GM19324 (cell line): ENCODE measurements around the gene LUZP1.

ENCODE experiments used
- ATAC-seq: cut with Tn5 transposase; IDR thresholded peaks from one replicate; pipeline ENCODE4 v1.9.1; 2021; ENCODE audit warnings: mild to moderate bottlenecking, moderate library complexity; ENCODE audit not compliant: unreplicated experiment, low FRiP score

LUZP1 gene

GRCh38 chr1:23092447-23092846 is 76.2 kb downstream of the LUZP1 start:
- no peak for ATAC-seq

GRCh38 chr1:23091545-23091944 is 77.1 kb downstream of the LUZP1 start:
- no peak for ATAC-seq

GRCh38 chr1:23090056-23090455 is 78.6 kb downstream of the LUZP1 start:
- no peak for ATAC-seq

GRCh38 chr1:23088027-23088426 is 80.6 kb downstream of the LUZP1 start:
- no peak for ATAC-seq

- no peak for ATAC-seq
Observed at GRCh38 chr1:23085696-23086095, 83.0 kb downstream of the LUZP1 start.

- ATAC-seq, result no peak
Observed at GRCh38 chr1:23084880-23085279, 83.8 kb downstream of the LUZP1 start.

GRCh38 chr1:23083714-23084480 is 84.8 kb downstream of the LUZP1 start:
- ATAC-seq, result no peak

GRCh38 chr1:23081376-23081775 is 87.3 kb downstream of the LUZP1 start:
- ATAC-seq, result no peak

GRCh38 chr1:23080885-23081284 is 87.8 kb downstream of the LUZP1 start:
- ATAC-seq, result no peak

GRCh38 chr1:23079025-23079424 is 89.6 kb downstream of the LUZP1 start:
- no peak for ATAC-seq

- ATAC-seq, result no peak
Observed at GRCh38 chr1:23074012-23074411, 94.6 kb downstream of the LUZP1 start.

- no peak for ATAC-seq
Observed at GRCh38 chr1:23069675-23070074, 99.0 kb downstream of the LUZP1 start.

GRCh38 chr1:23069149-23069548 is 99.5 kb downstream of the LUZP1 start:
- no peak for ATAC-seq

- no peak for ATAC-seq
Observed at GRCh38 chr1:23066075-23066474, 102.6 kb downstream of the LUZP1 start.

GRCh38 chr1:23065385-23065784 is 103.3 kb downstream of the LUZP1 start:
- no peak for ATAC-seq

- no peak for ATAC-seq
Observed at GRCh38 chr1:23062271-23062670, 106.4 kb downstream of the LUZP1 start.

- ATAC-seq, result no peak
Observed at GRCh38 chr1:23057301-23057700, 111.4 kb downstream of the LUZP1 start.

GRCh38 chr1:23051290-23051909 is 117.3 kb downstream of the LUZP1 start:
- no peak for ATAC-seq

- ATAC-seq, result no peak
Observed at GRCh38 chr1:23050201-23050600, 118.5 kb downstream of the LUZP1 start.

- ATAC-seq, result no peak
Observed at GRCh38 chr1:23044035-23044434, 124.6 kb downstream of the LUZP1 start.

- no peak for ATAC-seq
Observed at GRCh38 chr1:23040509-23040908, 128.1 kb downstream of the LUZP1 start.

GRCh38 chr1:23039308-23039826 is 129.3 kb downstream of the LUZP1 start:
- no peak for ATAC-seq
